Measurements from ENCODE around the gene ZFAND5.

Gene ZFAND5

GRCh38 chr9:72322678-72323077 lies 42.3 kb downstream of the ZFAND5 start:
- no peak for DNase-seq (ENCODE audit: low spot score)

DNA sequence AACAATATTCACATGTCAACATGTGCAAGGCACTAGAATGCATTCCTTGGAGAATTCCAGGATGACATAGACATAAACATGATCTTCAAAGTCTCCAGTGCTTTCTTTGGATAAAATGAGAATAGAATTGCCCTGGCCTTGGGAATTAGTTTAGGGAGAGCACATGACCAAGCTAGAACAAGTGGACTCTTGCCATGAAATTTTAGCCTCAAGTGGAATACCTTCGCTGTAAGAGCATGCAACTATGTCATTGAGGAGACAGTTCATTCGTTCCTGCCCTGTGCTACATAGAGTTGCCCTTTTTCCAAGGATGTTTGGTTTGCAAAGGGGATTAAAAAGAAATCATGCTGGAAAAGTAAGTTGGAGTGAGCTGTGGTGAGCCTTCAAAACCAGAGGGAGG lies 42.7 kb downstream of the ZFAND5 start:
- no peak for DNase-seq (ENCODE audit: low spot score)

DNA sequence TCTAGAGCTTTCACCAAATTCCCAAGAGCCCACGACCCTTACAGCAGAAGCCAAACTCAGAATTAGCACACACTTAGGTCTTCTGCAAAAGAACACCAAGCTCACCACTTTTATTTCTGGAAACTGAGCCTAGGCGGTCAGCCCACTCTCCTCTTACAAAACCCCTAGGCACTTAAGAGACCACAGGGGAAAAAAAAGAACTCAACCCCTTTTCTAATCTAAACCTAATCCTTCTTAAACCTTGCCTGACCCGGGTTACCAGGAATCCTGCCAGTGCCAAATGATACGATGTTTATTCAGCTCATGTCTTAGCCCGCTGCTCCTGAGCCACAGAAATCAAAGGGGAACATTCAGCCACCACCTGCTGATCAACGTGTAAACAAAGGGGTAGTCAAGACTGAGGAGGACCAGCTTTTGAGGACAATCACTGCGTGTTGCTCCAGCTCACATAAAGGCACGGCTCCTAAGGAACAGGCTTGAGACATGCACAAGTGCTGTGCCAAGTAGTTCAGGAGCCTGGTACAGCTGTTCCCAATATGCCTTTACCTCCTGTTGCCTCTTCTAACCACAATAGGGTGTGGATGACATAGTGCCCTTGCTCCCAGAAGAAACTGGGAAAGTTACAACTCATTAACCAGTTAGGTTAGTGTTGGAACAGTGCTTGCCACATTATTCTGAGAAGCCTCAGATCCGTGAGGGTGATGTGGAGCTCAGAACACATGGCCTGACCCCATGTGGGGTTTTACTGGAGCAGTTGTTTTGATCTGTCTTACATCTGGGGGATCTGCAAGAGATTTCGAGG lies 49.3 kb downstream of the ZFAND5 start:
- peak; percentile 55 for DNase-seq (ENCODE audit: low spot score)

- peak; percentile 66 for DNase-seq (ENCODE audit: low spot score)
Measured at GRCh38 chr9:72315089-72315509, 49.9 kb downstream of the ZFAND5 start.

DNA sequence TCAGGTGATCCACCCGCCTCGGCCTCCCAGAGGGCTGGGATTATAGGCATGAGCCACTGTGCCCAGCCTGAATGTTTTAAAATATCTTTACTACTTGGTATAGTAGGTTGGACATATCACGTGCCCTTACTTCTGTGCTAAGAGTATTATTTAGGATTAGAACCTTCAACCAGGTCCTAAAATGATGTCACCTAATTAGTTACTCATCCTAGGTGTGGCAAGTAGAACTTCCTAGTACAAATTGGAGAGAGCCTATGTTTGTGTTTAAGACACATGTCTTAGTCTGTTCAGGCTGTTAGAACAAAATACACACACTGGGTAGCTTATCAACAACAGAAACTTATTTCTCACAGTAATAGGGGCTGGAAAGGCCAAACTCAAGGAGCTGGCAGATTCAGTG lies 51.5 kb downstream of the ZFAND5 start:
- DNase-seq (ENCODE audit: low spot score): no peak

DNA sequence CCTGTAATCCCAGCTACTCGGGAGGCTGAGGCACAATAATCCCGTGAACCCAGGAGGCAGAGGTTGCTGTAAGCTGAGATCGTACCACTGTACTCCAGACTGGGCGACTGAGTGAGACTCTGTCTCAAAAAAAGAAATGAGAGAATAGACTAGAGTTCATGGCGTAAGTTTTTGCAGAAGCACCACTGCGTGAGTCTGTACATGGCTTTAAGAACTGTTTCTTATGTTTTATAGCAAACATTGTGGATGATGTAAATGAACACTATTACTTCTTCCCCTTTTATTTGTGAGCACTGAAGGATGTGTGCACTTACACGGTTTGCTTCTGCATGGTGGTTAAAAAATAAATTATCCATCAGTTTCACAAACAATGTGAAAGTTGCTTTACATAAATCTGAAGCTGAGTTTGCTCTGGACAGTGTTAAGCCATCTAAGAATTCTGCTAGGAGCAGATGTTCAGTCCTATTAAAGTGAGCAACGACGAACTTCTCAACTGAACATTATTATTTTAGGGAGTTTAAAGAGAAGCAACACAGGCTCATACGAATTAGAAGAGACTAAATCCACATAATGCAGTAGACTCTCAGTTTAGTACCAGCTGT lies 52.5 kb downstream of the ZFAND5 start:
- DNase-seq (ENCODE audit: low spot score): no peak

DNA sequence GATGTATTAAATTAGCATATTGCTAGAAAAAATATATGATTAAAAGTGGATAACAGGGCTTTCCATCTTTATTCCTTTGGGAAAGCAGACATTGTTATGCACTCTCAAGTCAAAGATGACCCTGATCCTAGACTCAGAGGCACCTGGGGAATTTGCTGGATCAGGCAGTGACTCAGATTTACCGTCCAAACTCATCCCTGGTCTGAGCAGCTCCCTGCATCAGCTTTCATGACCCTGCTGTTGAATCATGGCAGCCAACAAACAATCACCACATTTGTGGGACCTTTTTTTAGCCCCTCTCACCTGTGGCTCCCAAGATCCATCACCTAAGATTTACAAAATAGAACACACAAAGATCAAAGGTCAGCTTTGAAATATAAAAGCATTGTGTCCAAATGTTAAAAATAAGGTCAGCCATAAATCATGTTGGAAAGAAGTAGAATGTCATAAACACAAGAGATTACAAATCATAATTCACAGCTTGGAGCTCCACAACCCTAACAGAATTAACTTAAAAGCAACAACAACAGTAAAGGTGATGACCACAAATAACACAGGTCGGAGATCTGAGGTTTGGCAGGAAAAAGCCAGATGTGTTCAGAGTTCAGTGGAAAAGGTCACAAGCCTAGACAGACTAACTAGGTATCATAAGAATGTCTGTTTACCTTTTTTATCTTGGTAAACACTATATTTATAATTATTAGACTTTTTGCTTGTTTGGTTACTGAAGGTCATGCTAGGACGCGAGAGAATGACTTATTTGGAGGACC lies 55.5 kb downstream of the ZFAND5 start:
- DNase-seq (ENCODE audit: low spot score): peak; percentile 41

GRCh38 chr9:72306761-72307160 lies 58.2 kb downstream of the ZFAND5 start:
- no peak for DNase-seq (ENCODE audit: low spot score)

DNA sequence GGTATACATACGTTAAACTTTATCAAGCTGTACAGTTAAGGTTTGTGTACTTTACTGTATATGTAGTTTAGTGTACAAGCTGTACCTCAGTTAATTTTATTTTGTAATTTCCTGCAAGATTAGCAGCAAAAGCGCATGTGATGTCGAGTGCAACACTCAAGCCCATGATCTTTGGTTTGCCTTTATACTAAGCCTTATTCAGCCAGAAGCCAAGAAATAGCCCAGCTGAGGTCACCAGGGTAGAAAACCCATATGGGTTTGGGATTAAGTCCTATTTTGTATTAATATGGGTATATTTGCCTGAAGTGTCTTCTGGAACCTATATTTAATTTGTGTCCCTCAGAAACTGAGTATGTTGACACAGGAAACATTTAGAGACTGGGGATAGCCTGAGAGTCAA lies 59.3 kb downstream of the ZFAND5 start:
- DNase-seq (ENCODE audit: low spot score): no peak

DNA sequence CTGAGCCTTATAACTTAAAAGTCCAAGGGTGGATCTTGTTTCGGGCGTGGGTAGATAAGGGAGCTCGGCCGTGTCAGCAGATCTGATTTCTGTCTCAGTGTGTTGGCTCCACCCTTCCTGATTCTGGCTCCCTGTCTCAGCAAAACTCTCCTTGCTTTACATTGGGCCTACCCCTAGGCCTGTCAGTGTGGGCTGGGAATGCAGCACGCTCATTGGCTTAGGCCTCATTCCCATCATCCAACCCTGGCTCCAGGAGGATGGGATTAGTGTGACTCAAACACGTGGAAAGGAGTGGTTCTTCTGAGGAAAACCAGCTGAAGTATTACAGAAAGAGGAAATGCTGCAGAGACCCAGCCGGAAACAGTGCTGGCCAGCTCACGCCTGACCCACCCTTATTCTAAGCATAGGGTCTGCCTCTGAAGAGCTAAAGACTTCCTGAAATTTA lies 59.9 kb downstream of the ZFAND5 start:
- peak; percentile 72 for DNase-seq (ENCODE audit: low spot score)

GRCh38 chr9:72304538-72304937 lies 60.5 kb downstream of the ZFAND5 start:
- no peak for DNase-seq (ENCODE audit: low spot score)
